ENCODE data around the gene ULK3. TPM values are rescaled to one million over a fixed set of nuclear protein-coding genes. Genes with fewer than 3 reads are reported as not detected.

The ULK3 gene
- polyA plus RNA-seq, 2 of the 4 experiments (the other 2 are of a cell fraction) = 28.1 to 48.9 TPM

- CTCF ChIA-PET = interaction anchor here (0.8 to 1.3 kb wide), 6 partner anchors 10 to 102 kb away, joined by 3 to 6 read pairs (median 3); no protein-coding TSS in a partner anchor
- Histone ChIP-seq H3K4me3 (peak overlapping the region; percentile 88), H3K27ac (peak overlapping the region; percentile 87 to 91), H3K4me1 (peaks cover 20% of the 10 kb centered on the region; the same call in 2 of the 3 replicates), H3K9me3 (no peaks in the 10 kb centered on the region), H3K4me2 (peak overlapping the region; percentile 87)
- DNase-seq (ENCODE audit: low read depth in 1 of 2, low spot score in 1 of 2) (peak; percentile 51 to 65), FAIRE-seq (no peak), ATAC-seq (peak; percentile 58 to 64)
- POLR2A ChIA-PET = interaction anchor here (0.7 to 2.0 kb wide), 6 partner anchors 8 to 149 kb away, joined by 3 to 7 read pairs (median 4); partner anchors contain the start of genes FAM219B, MPI and PPCDC
- TF ChIP-seq MAX (IDR thresholded peaks at IDR 0.05) (0 out of 2 replicates have a peak, but pooled peaks have one; percentile 28), NPAS2 (CRISPR knock-in tag; IDR thresholded peaks at IDR 0.05; ENCODE audit: borderline replicate concordance) (no peak), CBX8 (IDR thresholded peaks at IDR 0.05) (no peak), CHD4 (IDR thresholded peaks at IDR 0.05; ENCODE audit: borderline replicate concordance) (no peak)
- WGBS (ENCODE audit: missing lambda C conversion rate) = 14% methylated on average over 15 of the region's 16 CpGs
Observed at GRCh38 chr15:74873756-74874424, 30.9 kb upstream of the ULK3 start.

GRCh38 chr15:74873036-74873755 is 30.2 kb upstream of the ULK3 start, which contains the start of gene SCAMP2:
TSS of gene SCAMP2 (minus strand) at chr15:74873365. CDS start at chr15:74873255, 110 bp downstream.
- peak within 1 kb of the TSS; percentile 87 to 91 for H3K27ac ChIP-seq
- ChIA-PET CTCF (interaction anchor here (0.8 to 1.3 kb wide), 6 partner anchors 10 to 102 kb away, joined by 3 to 6 read pairs (median 3); no protein-coding TSS in a partner anchor), POLR2A (interaction anchor here (0.7 to 2.0 kb wide), 7 partner anchors 7 to 150 kb away, joined by 3 to 7 read pairs (median 4); partner anchors contain the start of genes FAM219B, MPI and PPCDC)
- ATAC-seq (peak; percentile 99), FAIRE-seq (no peak), DNase-seq (ENCODE audit: low read depth in 1 of 2, low spot score in 1 of 2) (peak; percentile 97 to 99)
- peak within 1 kb of the TSS; percentile 99 for H3K4me2 ChIP-seq
- 2% methylated on average over 44 of the region's 52 CpGs for WGBS (ENCODE audit: missing lambda C conversion rate)
- peaks cover 20% of the 10 kb centered on the region; the same call in 2 of the 3 replicates for H3K4me1 ChIP-seq
- no peaks in the 10 kb centered on the region for H3K9me3 ChIP-seq
- H3K4me3 ChIP-seq = peak within 1 kb of the TSS; percentile 88
- no peak for TF ChIP-seq ZFP36 (IDR thresholded peaks at IDR 0.05; ENCODE audit: borderline replicate concordance, partially characterized antibody)
- no peak for TF ChIP-seq BHLHE40 (IDR thresholded peaks at IDR 0.05; ENCODE audit: low read depth, low read length)
- TF ChIP-seq ELK1 (IDR thresholded peaks at IDR 0.05; ENCODE audit: low read depth, low read length) = no peak
- no peak for TF ChIP-seq NPAS2 (CRISPR knock-in tag; IDR thresholded peaks at IDR 0.05; ENCODE audit: borderline replicate concordance)
- no peak for TF ChIP-seq NR3C1 (IDR thresholded peaks at IDR 0.05)
- TF ChIP-seq HEYL (CRISPR knock-in tag; IDR thresholded peaks at IDR 0.05) = no peak
- TF ChIP-seq EHF (CRISPR knock-in tag; IDR thresholded peaks at IDR 0.05) = no peak
- TF ChIP-seq ZNF302 (CRISPR knock-in tag; IDR thresholded peaks at IDR 0.05) = no peak
- no peak for TF ChIP-seq FOXS1 (CRISPR knock-in tag; IDR thresholded peaks at IDR 0.05)
- no peak for TF ChIP-seq RCOR1 (IDR thresholded peaks at IDR 0.05; ENCODE audit: low read depth, low read length)
- no peak for TF ChIP-seq FOSL2 (IDR thresholded peaks at IDR 0.05)
- peak; percentile 34; the same call in 1 of the 2 replicates for TF ChIP-seq FOSL2 (CRISPR knock-in tag; IDR thresholded peaks at IDR 0.05)
- no peak for TF ChIP-seq CEBPB (IDR thresholded peaks at IDR 0.05)
- no peak for TF ChIP-seq NFE2L2 (conservative IDR thresholded peaks at IDR 0.05; ENCODE audit: low read length)
- TF ChIP-seq ESRRA (IDR thresholded peaks at IDR 0.05; ENCODE audit: borderline replicate concordance, low read length) = no peak
- no peak for TF ChIP-seq MAZ (IDR thresholded peaks at IDR 0.05; ENCODE audit: borderline replicate concordance, low read depth, low read length)
- TF ChIP-seq ZSCAN20 (CRISPR knock-in tag; IDR thresholded peaks at IDR 0.05) = no peak
- no peak for TF ChIP-seq KDM1A (IDR thresholded peaks at IDR 0.05; ENCODE audit: low read depth)
- TF ChIP-seq JUNB (IDR thresholded peaks at IDR 0.05) = no peak
- no peak for TF ChIP-seq GATA3 (IDR thresholded peaks at IDR 0.05; ENCODE audit: borderline replicate concordance)
- no peak for TF ChIP-seq ZC3H11A (IDR thresholded peaks at IDR 0.05)
- no peak for TF ChIP-seq HOXA7 (CRISPR knock-in tag; IDR thresholded peaks at IDR 0.05)
- 0 out of 2 replicates have a peak, but pooled peaks have one; percentile 67 for TF ChIP-seq TP53 (CRISPR knock-in tag; IDR thresholded peaks at IDR 0.05)
- TF ChIP-seq PHF8 (IDR thresholded peaks at IDR 0.05; ENCODE audit: borderline replicate concordance, low read depth) = peak; percentile 98
- TF ChIP-seq ATOH8 (CRISPR knock-in tag; IDR thresholded peaks at IDR 0.05; ENCODE audit: low read depth) = no peak
- TF ChIP-seq EHMT2 (IDR thresholded peaks at IDR 0.05; ENCODE audit: low read depth) = no peak
- TF ChIP-seq CBX8 (IDR thresholded peaks at IDR 0.05) = no peak
- TF ChIP-seq POLR2AphosphoS2 (conservative IDR thresholded peaks at IDR 0.05; ENCODE audit: low read length) = no peak
- peak; percentile 91 for TF ChIP-seq POLR2A (IDR thresholded peaks at IDR 0.05; ENCODE audit: low read length)
- TF ChIP-seq HMGXB4 (CRISPR knock-in tag; IDR thresholded peaks at IDR 0.05; ENCODE audit: borderline replicate concordance) = peak; percentile 37; the same call in 1 of the 2 replicates
- no peak for TF ChIP-seq CHD2 (IDR thresholded peaks at IDR 0.05; ENCODE audit: low read length, partially characterized antibody)
- no peak for TF ChIP-seq CBX2 (IDR thresholded peaks at IDR 0.05; ENCODE audit: borderline replicate concordance, low read depth)
